Stimulated activated CD4-positive, alpha-beta T cell treated with anti-CD3 and anti-CD28 coated beads, Interleukin-4, amount 100 ng/mL, for 1 hour (primary cell): ENCODE results near the gene ITLN2.
"Not testable (repeated sequence)": the region's sequence is repeated elsewhere in the genome, so short reads cannot be mapped to it uniquely, and the experiment has no call there.

Experiments used
- DNase-seq: peaks from one replicate; pipeline ENCODE4 v3.0.0-alpha.2; 2020

The ITLN2 gene

GRCh38 chr1:160904783-160905616, 49.6 kb downstream of the ITLN2 start:
- DNase-seq: no peak

- not testable (repeated sequence) for DNase-seq
Observed at GRCh38 chr1:160902251-160902650, 52.4 kb downstream of the ITLN2 start.

- no peak for DNase-seq
Observed at GRCh38 chr1:160901768-160902167, 52.8 kb downstream of the ITLN2 start.

- not testable (repeated sequence) for DNase-seq
Observed at GRCh38 chr1:160900683-160901082, 53.9 kb downstream of the ITLN2 start.
